Measurements from ENCODE around the gene BPGM.

- TF ChIP-seq CTCF (IDR thresholded peaks at IDR 0.05; ENCODE audit: insufficient read depth, low read depth, low read length) (no peak), EZH2 (IDR thresholded peaks at IDR 0.05; ENCODE audit: insufficient read depth, low read length) (no peak)
Observed at GRCh38 chr7:134712196-134712595, 65.5 kb downstream of the BPGM start.
